Mammary epithelial cell (primary cell): ENCODE data around the gene TBC1D3B.

Experiments
- CTCF ChIP-seq, 2 donors: IDR thresholded peaks in 1 of 2; conservative IDR thresholded peaks in 1 of 2; 2 replicates each; pipeline ENCODE4 v1.5.1; 2011 to 2012; ENCODE audit warnings: inconsistent platforms in 2 of 2, low read length in 2 of 2, mild to moderate bottlenecking in 2 of 2, control low read depth in 1 of 2, low read depth in 1 of 2; ENCODE audit not compliant: insufficient read depth in 1 of 2; ENCODE audit errors: extremely low read depth in 1 of 2
- EZH2 ChIP-seq: IDR thresholded peaks from 2 replicates; pipeline ENCODE4 v1.6.1; 2012; ENCODE audit warnings: low read length, inconsistent platforms, borderline replicate concordance

- TF ChIP-seq CTCF (conservative IDR thresholded peaks at IDR 0.05 in 1 of 2, IDR thresholded peaks at IDR 0.05 in 1 of 2; ENCODE audit: extremely low read depth in 1 of 2, insufficient read depth in 1 of 2, low read depth in 1 of 2, low read length in 2 of 2) (no peak), EZH2 (no peak)
These were observed 31.3 kb downstream of the TBC1D3B start for GRCh38 chr17:36144981-36145729.
